H9 (cell line): ENCODE results near the gene VWA3A. TPM values are rescaled to one million over a fixed set of nuclear protein-coding genes. Genes with fewer than 3 reads are reported as not detected.

Experiments
- DNase-seq: peaks from one replicate; pipeline ENCODE4 v3.0.0-alpha.2; 2017
- H2AFZ ChIP-seq: one replicate; pipeline ENCODE4 v1.6.1; 2013; ENCODE audit warnings: mild to moderate bottlenecking, low read length, control low read depth, moderate library complexity
- H2AK5ac ChIP-seq: 2 replicates; pipeline ENCODE4 v1.6.1; 2013; ENCODE audit warnings: low read length, control low read depth, mixed read lengths; ENCODE audit not compliant: insufficient read length
- H2BK120ac ChIP-seq: one replicate; pipeline ENCODE4 v1.6.1; 2013; ENCODE audit warnings: low read depth, mild to moderate bottlenecking, low read length, control low read depth, inconsistent platforms; ENCODE audit not compliant: poor library complexity, severe bottlenecking
- H2BK12ac ChIP-seq: 2 replicates; pipeline ENCODE4 v1.6.1; 2013; ENCODE audit warnings: low read length, control low read depth, mixed read lengths, low read depth; ENCODE audit not compliant: insufficient read length
- H2BK15ac ChIP-seq: 2 replicates; pipeline ENCODE4 v1.6.1; 2013; ENCODE audit warnings: low read depth, low read length, control low read depth
- H2BK20ac ChIP-seq: one replicate; pipeline ENCODE4 v1.6.1; 2013; ENCODE audit warnings: low read depth, mild to moderate bottlenecking, low read length, control low read depth, inconsistent platforms; ENCODE audit not compliant: poor library complexity, severe bottlenecking
- H2BK5ac ChIP-seq: 2 replicates; pipeline ENCODE4 v1.6.1; 2013; ENCODE audit warnings: low read length, control low read depth, mixed read lengths; ENCODE audit not compliant: insufficient read length
- H3K14ac ChIP-seq: 2 replicates; pipeline ENCODE4 v1.6.1; 2013; ENCODE audit warnings: low read length, control low read depth; ENCODE audit not compliant: insufficient read depth
- H3K18ac ChIP-seq: 2 replicates; pipeline ENCODE4 v1.6.1; 2013; ENCODE audit warnings: low read depth, mild to moderate bottlenecking, mixed read lengths, low read length, control low read depth; ENCODE audit not compliant: insufficient read length
- H3K23ac ChIP-seq: 2 replicates; pipeline ENCODE4 v1.6.1; 2013; ENCODE audit warnings: low read length, control low read depth, mixed read lengths, low read depth; ENCODE audit not compliant: insufficient read length
- H3K23me2 ChIP-seq: 2 replicates; pipeline ENCODE4 v1.6.1; 2013; ENCODE audit warnings: low read depth, mild to moderate bottlenecking, mixed read lengths, low read length, control low read depth; ENCODE audit not compliant: insufficient read length, poor library complexity, severe bottlenecking
- H3K27ac ChIP-seq: 2 replicates; pipeline ENCODE4 v1.5.1; 2013; ENCODE audit warnings: low read length, control low read depth, mixed read lengths, low read depth; ENCODE audit not compliant: insufficient read length
- H3K27me3 ChIP-seq: 2 replicates; pipeline ENCODE4 v1.6.1; 2013; ENCODE audit warnings: low read length, control low read depth, inconsistent platforms; ENCODE audit not compliant: insufficient read depth
- H3K4ac ChIP-seq: 2 replicates; pipeline ENCODE4 v1.6.1; 2013; ENCODE audit warnings: low read depth, mild to moderate bottlenecking, control low read depth, inconsistent platforms, low read length, moderate library complexity
- H3K4me1 ChIP-seq: 2 replicates; pipeline ENCODE4 v1.6.1; 2013; ENCODE audit warnings: low read length, control low read depth, inconsistent platforms; ENCODE audit not compliant: insufficient read depth
- H3K4me2 ChIP-seq: 2 replicates; pipeline ENCODE4 v1.6.1; 2013; ENCODE audit warnings: low read length, control low read depth, mixed read lengths; ENCODE audit not compliant: insufficient read length, insufficient read depth
- H3K56ac ChIP-seq: 2 replicates; pipeline ENCODE4 v1.6.1; 2013; ENCODE audit warnings: low read depth, mild to moderate bottlenecking, mixed read lengths, low read length, control low read depth; ENCODE audit not compliant: insufficient read length
- H3K79me1 ChIP-seq: 2 replicates; pipeline ENCODE4 v1.6.1; 2013; ENCODE audit warnings: low read depth, mild to moderate bottlenecking, moderate library complexity, low read length, control low read depth, inconsistent platforms; ENCODE audit not compliant: insufficient read depth, poor library complexity, severe bottlenecking
- H3K79me2 ChIP-seq: 2 replicates; pipeline ENCODE4 v1.6.1; 2013; ENCODE audit warnings: low read length, control low read depth, inconsistent platforms; ENCODE audit not compliant: insufficient read depth
- H3K9ac ChIP-seq: 2 replicates; pipeline ENCODE4 v1.6.1; 2013; ENCODE audit warnings: low read length, control low read depth, mixed read lengths; ENCODE audit not compliant: insufficient read length; ENCODE audit errors: extremely low read depth
- H3K9me3 ChIP-seq: one replicate; pipeline ENCODE4 v1.6.1; 2013; ENCODE audit warnings: low read depth, low read length, inconsistent platforms; ENCODE audit not compliant: control insufficient read depth
- H3T11ph ChIP-seq: one replicate; pipeline ENCODE4 v1.6.1; 2013; ENCODE audit warnings: mild to moderate bottlenecking, low read length, control low read depth, inconsistent platforms
- H4K20me1 ChIP-seq: one replicate; pipeline ENCODE4 v1.6.1; 2013; ENCODE audit not compliant: control insufficient read depth, insufficient read length, insufficient read depth
- H4K5ac ChIP-seq: 2 replicates; pipeline ENCODE4 v1.6.1; 2013; ENCODE audit warnings: low read depth, mild to moderate bottlenecking, mixed read lengths, low read length, control low read depth; ENCODE audit not compliant: insufficient read length
- H4K8ac ChIP-seq: replicated peaks from 2 replicates; pipeline ENCODE4 v1.6.1; 2013; ENCODE audit warnings: low read length, control low read depth, mixed read lengths, low read depth; ENCODE audit not compliant: insufficient read length
- H4K91ac ChIP-seq: 2 replicates; pipeline ENCODE4 v1.6.1; 2013; ENCODE audit warnings: low read depth, mild to moderate bottlenecking, moderate library complexity, mixed read lengths, low read length, control low read depth; ENCODE audit not compliant: insufficient read length
- H3K27ac Mint-ChIP-seq, 3 experiments: 2 replicates in 2 of 3; 3 replicates in 1 of 3; pipeline ENCODE4 v1.8.0; 2020 to 2021; ENCODE audit warnings: mixed read lengths in 3 of 3, mild to moderate bottlenecking in 1 of 3, moderate library complexity in 1 of 3
- H3K27me3 Mint-ChIP-seq: 2 replicates; pipeline ENCODE4 v1.8.0; 2021; ENCODE audit warnings: low read depth, mild to moderate bottlenecking, moderate library complexity, mixed read lengths
- H3K36me3 Mint-ChIP-seq, 3 experiments: 2 replicates in 2 of 3; 3 replicates in 1 of 3; pipeline ENCODE4 v1.8.0; 2020 to 2021; ENCODE audit warnings: low read depth in 3 of 3, mixed read lengths in 3 of 3; ENCODE audit not compliant: insufficient read depth in 1 of 3
- H3K4me1 Mint-ChIP-seq, 2 experiments: 2 replicates each; pipeline ENCODE4 v1.8.0; 2020; ENCODE audit warnings: mixed read lengths in 2 of 2
- H3K4me3 Mint-ChIP-seq, 2 experiments: 2 replicates in 1 of 2; 3 replicates in 1 of 2; pipeline ENCODE4 v1.8.0; 2020 to 2021; ENCODE audit warnings: mild to moderate bottlenecking in 2 of 2, mixed read lengths in 2 of 2, moderate library complexity in 1 of 2
- H3K9me3 Mint-ChIP-seq, 2 experiments: 2 replicates in 1 of 2; 3 replicates in 1 of 2; pipeline ENCODE4 v1.8.0; 2020; ENCODE audit warnings: mild to moderate bottlenecking in 2 of 2, mixed read lengths in 2 of 2, moderate library complexity in 1 of 2
- CTCF ChIP-seq: fragments of 200-600 bp; sonication (generic); conservative IDR thresholded peaks from 3 replicates; pipeline ENCODE4 v1.8.0; 2021; ENCODE audit warnings: antibody characterized with exemption, mild to moderate bottlenecking
- WGBS: extraction: QIAGEN DNeasy Blood & Tissue Kit; methylation state at CpG from one replicate; pipeline ENCODE4 v1.1.7; 2013; ENCODE audit warnings: missing lambda C conversion rate, low lambda C conversion rate, mixed read lengths; ENCODE audit not compliant: insufficient read length; ENCODE audit errors: extremely low coverage; 5-methylcytosine and 5-hydroxymethylcytosine counted together
- total RNA-seq: library from RNA; stranded (reverse); gene quantifications from 2 replicates; pipeline ENCODE4 v1.2.1, GENCODE V29; 2021

VWA3A gene
- total RNA-seq, 1 experiment from 2014 or later = not detected

DNA sequence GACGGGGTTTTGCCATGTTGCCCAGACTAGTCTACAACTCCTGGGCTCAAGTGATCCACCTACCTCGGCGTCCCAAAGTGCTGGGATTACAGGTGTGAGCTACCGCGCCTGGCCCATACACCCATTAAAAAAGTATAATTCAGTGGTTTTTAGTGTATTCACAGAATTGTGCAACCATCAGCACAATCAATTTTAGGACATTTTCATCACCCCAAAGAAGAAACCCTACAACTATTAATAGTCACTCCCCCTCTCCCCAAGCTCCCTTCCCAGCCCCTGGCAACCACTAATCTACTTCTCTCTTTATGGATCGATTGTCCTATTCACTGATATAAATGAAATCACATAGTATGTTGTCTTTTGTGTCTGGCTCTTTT lies 109.9 kb downstream of the VWA3A start:
- Histone ChIP-seq H3K4me2 (no peak overlapping the region), H3K9me3 (no peaks in the 10 kb centered on the region), H4K8ac (no peak overlapping the region), H2BK15ac (no peak overlapping the region), H4K5ac (no peak overlapping the region), H3K23ac (no peak overlapping the region), H4K20me1 (no peaks in the 10 kb centered on the region), H2BK20ac (no peak overlapping the region), H3K14ac (no peak overlapping the region), H4K91ac (no peak overlapping the region), H3K27me3 (no peaks in the 10 kb centered on the region), H3K4ac (no peak overlapping the region), H2AK5ac (no peak overlapping the region), H3K56ac (no peak overlapping the region), H3K18ac (no peak overlapping the region), H3K79me1 (peaks cover 2% of the 10 kb centered on the region), H2BK5ac (no peak overlapping the region), H2AFZ (no peak overlapping the region), H2BK12ac (no peak overlapping the region), H3K23me2 (peaks cover 9% of the 10 kb centered on the region), H3K4me1 (no peaks in the 10 kb centered on the region), H3K27ac (no peak overlapping the region), H3T11ph (no peak overlapping the region), H3K79me2 (peaks cover under 1% of the 10 kb centered on the region; the same call in 1 of the 2 replicates), H2BK120ac (no peak overlapping the region), H3K9ac (no peak overlapping the region)
- Mint-ChIP-seq H3K4me3 (no peak overlapping the region), H3K27me3 (no peaks in the 10 kb centered on the region), H3K9me3 (no peaks in the 10 kb centered on the region; a peak in 1 of 5 replicates), H3K27ac (no peak overlapping the region), H3K4me1 (peaks cover 8 to 10% of the 10 kb centered on the region in 2 experiments), H3K36me3 (no peaks in the 10 kb centered on the region)
- DNase-seq = no peak
- no CpG with 5 or more reads among the region's 6 CpGs for WGBS
- no peak for TF ChIP-seq CTCF
